GM12891 (cell line): ENCODE data around the gene RPA3.

ENCODE experiments used
- POLR2A ChIP-seq: IDR thresholded peaks from 2 replicates; pipeline ENCODE4 v1.6.1; 2011; ENCODE audit warnings: low read depth, low read length, control low read depth
- POLR2AphosphoS5 ChIP-seq: IDR thresholded peaks from 2 replicates; pipeline ENCODE4 v1.6.1; 2011; ENCODE audit warnings: low read depth, low read length, control low read depth
- TAF1 ChIP-seq: IDR thresholded peaks from 2 replicates; pipeline ENCODE4 v1.6.1; 2011; ENCODE audit warnings: low read depth, low read length, control low read depth

- TF ChIP-seq TAF1 (no peak), POLR2AphosphoS5 (no peak), POLR2A (no peak)
These were observed 829 bp upstream of the RPA3 start for GRCh38 chr7:7719236-7719635.
